ENCODE data around the gene HPSE2.
"Not testable (repeated sequence)": the region's sequence is repeated elsewhere in the genome, so short reads cannot be mapped to it uniquely, and the experiment has no call there.

HPSE2 gene

GRCh38 chr10:99235658-99236626, at the start of gene HPSE2:
HPSE2 (minus strand) TSS chr10:99235852.
- peak; percentile 94 for DNase-seq

GRCh38 chr10:99280472-99280871, 44.8 kb upstream of the HPSE2 start:
- no peak for DNase-seq

GRCh38 chr10:99279626-99280111, 44.0 kb upstream of the HPSE2 start:
- DNase-seq: no peak

- peak; percentile 79 for DNase-seq
Observed at GRCh38 chr10:99276848-99277486, 41.3 kb upstream of the HPSE2 start.

GRCh38 chr10:99266383-99266782, 30.7 kb upstream of the HPSE2 start:
- DNase-seq: no peak

- DNase-seq: no peak
Observed at GRCh38 chr10:99248824-99249223, 13.2 kb upstream of the HPSE2 start.

- not testable (repeated sequence) for DNase-seq
Observed at GRCh38 chr10:99247893-99248292, 12.2 kb upstream of the HPSE2 start.

- peak; percentile 70 for DNase-seq
Observed at GRCh38 chr10:99236627-99237309, 1.1 kb upstream of the HPSE2 start.

GRCh38 chr10:99234791-99235657, 628 bp downstream of the HPSE2 start:
- DNase-seq: peak; percentile 76

- peak; percentile 85 for DNase-seq
Observed at GRCh38 chr10:99234041-99234790, 1.4 kb downstream of the HPSE2 start.

- peak; percentile 69 for DNase-seq
Observed at GRCh38 chr10:99233689-99234037, 2.0 kb downstream of the HPSE2 start.

- DNase-seq: peak; percentile 74
Observed at GRCh38 chr10:99233000-99233688, 2.5 kb downstream of the HPSE2 start.

GRCh38 chr10:99232360-99232999, 3.2 kb downstream of the HPSE2 start:
- DNase-seq: peak; percentile 84

- no peak for DNase-seq
Observed at GRCh38 chr10:99224766-99225165, 10.9 kb downstream of the HPSE2 start.

GRCh38 chr10:99207340-99207739, 28.3 kb downstream of the HPSE2 start:
- DNase-seq: no peak

GRCh38 chr10:99203310-99203709, 32.3 kb downstream of the HPSE2 start:
- DNase-seq: no peak

GRCh38 chr10:99172950-99173349, 62.7 kb downstream of the HPSE2 start:
- DNase-seq: no peak

GRCh38 chr10:99172128-99172738, 63.4 kb downstream of the HPSE2 start:
- peak; percentile 90 for DNase-seq

GRCh38 chr10:99170116-99170675, 65.5 kb downstream of the HPSE2 start:
- peak; percentile 39 for DNase-seq

- DNase-seq: no peak
Observed at GRCh38 chr10:99161165-99161564, 74.5 kb downstream of the HPSE2 start.
